GM18499 (cell line): ENCODE results near the gene MS4A6E.
"Not testable (repeated sequence)": the region's sequence is repeated elsewhere in the genome, so short reads cannot be mapped to it uniquely, and the experiment has no call there.

Source experiments
- ATAC-seq: cut with Tn5 transposase; IDR thresholded peaks from one replicate; pipeline ENCODE4 v1.9.1; 2021; ENCODE audit warnings: moderate number of reproducible peaks; ENCODE audit not compliant: insufficient read depth, unreplicated experiment

MS4A6E gene

DNA sequence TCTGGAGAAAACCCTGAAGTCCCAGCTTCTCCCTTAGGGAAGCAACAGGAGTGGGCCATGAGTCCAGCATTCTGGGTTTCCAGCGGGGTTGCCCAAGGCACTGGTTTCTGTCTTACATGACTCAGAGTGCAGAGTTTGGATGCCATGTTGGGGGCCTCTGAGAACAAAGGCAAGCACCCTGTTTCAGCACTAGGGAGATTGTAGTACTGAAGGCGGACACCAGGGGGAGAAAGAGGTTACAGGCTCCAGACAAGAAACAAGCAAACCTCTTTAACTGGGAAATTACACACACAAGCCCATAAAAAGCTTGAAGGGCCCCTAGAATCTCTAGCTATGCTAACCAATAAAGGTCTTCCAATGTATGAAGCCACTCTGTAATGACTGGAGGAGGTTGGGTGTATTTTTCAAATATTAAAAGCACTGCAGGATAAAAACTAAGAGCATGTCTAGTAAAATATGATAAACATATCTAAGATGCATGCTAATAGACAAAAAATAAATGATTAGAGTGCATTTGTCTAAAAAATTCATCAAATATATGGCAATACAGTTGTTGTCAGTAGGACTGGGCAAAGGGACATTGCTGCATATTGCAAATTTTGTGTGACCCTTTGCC lies 7.1 kb downstream of the MS4A6E start:
- ATAC-seq: no peak

DNA sequence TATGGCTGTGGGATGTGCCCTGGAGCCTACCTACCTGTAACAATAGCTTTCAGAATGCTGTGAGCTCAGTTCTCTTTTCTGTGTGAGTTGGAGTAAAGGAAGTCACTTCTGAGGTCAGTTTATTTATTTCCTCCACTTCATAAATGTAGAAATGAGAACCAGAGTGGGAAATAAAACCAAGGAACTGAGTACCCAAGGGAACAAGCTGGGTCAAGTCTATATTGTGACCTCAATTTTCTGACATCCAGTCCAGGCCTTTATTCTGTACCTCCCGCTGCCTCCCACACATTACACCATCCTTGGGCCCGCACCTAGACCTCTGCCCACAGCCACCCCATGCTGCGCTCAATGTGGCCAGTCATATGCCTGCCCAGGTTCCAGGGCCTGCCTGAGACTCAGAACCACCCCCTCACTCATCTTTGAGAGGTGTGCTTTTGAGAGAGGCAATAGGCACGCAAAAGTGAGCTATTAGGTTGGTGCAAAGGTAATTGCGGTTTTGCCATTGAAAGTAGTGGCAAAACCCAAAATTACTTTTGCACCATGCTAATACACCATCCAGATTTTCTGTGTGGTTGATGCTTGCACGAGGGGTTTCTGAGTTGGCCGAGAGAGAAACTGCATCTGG lies 9.8 kb downstream of the MS4A6E start:
- no peak for ATAC-seq

DNA sequence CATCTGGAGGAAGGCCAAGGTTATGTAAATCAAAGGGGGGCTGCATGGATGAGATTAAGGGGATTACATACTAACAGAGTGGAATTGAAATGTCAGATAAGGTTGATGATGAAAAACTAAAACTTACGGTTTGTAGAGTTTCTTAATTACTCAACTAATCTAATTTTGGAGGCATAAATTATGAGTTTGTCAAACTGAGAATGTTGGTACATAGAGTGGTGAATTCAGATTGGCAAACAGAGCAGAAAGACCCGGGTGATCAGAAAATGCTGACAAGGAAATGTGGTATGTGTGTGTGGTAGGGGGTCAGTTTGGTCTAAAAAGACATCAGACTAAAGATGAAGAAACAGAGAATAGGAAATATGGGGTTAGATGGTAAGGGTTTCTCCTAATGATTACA lies 11.0 kb downstream of the MS4A6E start:
- ATAC-seq: no peak

DNA sequence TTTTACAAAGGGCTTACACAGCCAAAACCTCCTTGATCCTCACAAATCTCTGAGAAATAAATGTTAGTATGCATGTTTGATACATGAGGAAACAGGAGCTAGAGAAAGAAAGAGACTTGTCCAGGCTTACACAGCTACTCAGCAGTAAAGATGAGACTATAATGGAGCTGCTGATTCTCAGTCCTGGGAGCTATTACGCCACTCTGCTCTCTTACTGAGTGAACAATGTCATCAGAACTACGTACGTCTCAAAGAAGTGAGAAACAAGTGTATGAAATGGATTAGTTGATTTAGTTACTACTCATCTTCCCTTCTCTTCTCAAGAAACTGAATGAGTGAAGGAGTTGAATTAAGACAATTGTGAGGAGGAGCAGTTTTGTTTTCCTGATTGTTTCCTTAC lies 12.3 kb downstream of the MS4A6E start:
- ATAC-seq: no peak

DNA sequence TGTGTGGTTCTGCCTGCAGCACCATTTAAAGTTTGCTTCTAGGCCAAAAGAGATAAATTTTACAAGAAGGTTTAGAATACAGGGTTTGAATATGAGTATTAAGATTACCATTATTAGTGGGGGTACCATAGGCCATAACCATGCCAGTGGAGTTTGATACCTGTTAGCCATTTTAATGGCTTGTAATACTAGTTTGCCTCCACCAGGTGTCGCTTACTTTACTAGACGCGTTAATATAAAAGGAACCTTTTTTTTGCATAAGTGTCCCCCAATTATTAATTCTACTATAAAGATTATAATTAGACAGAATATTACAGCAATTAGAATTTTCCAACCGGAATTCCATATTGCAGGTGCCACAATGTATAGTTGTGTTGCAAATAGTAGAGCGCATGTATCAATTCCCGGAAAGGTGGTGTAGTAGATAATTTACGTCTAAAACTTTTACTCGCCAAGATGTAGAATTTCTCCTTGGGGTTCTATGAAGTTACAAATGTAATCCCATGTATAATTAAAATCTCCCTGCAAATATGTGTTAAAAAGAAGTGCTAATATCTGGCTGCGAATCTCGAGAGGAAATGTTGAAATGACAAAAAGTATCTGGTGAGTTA lies 16.1 kb downstream of the MS4A6E start:
- no peak for ATAC-seq

DNA sequence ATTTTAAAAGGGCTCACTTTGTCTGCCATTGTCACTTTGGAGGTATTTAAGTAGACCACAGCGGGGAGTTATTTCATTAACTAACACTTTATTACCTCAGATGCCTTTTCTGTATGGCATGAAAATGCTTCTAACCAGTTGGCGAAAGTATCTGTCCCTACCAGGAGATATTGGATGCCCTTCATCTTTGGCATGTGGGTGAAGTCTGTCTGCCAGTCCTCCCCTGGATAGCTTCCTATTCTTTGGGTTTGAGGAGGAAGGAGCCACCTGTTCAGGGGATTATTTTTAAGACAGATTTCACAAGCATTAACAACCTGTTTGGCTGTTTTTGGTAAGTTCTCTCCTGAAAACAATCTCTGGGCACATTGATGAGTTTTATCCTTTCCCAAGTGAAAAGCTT lies 17.1 kb downstream of the MS4A6E start:
- no peak for ATAC-seq

DNA sequence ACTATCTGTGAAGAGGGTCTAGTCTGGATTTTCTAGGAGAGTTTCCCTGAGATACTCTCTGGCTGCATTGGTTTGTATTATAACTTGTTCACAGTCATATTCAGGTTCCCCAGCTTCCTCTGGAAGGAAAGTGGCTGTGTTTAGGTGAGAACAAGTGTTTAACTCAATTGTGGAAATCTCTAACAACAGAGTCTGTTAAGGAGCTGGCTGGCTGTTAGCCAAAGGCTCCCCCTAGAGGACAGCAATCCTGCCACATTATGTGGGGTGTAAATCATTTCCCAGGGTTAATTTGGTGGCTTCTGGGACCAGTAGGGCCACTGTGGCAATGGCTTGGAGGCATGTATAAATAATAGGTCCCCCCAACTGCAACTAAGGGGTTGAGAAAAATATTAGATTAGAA lies 18.4 kb downstream of the MS4A6E start:
- ATAC-seq: no peak

DNA sequence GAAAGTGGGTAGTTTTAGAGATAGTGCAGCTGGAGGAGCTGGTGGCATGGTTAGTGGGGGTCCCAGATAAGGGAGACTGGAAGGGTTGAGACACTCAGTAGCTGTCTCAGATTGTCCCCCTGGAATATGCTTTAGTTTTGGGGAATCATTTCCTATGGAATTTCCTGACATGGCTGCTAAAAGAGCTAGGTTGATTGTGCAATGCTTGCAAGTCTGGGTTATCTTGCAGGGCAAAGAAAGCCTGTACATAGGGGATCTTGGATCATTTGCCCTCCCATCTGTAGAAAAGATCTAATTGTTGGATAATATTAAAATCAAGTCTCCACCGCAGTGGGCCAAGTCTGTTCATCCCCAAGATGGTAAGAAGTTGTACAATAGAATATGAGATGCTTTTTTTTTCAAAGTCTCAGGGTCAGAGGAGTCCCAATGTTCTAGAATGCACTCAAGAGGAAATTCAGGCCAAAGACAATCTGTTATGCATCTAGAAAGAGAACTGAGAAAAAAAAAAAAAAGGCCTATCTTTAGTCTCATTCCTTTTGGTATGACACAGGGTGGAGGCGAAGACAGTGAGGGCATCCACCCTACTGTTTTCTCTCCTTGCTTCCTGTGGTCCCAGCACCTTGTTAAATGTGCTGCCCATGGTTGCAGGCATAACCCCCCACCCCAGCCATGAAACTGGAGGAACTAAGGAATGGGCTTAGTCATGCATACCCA lies 20.2 kb downstream of the MS4A6E start:
- ATAC-seq: no peak

DNA sequence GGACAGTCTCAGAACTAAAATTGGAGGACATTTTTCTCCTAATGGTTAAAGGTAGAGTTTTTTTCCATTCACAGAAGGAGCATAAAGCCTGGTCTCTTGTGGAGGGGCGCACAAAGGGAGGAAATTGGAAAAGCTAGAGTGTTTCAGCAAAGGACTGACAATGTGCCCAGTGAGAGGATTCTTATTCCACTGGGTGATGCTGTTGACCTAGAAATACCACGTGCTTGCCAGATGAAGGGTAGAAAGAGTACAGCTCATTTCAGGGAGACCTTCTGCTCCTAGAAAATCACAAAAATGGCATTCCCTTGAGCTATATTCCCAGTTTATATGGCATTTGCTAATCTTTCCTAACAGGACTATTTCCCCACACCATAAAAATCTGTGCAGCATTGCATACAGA lies 21.1 kb downstream of the MS4A6E start:
- no peak for ATAC-seq

DNA sequence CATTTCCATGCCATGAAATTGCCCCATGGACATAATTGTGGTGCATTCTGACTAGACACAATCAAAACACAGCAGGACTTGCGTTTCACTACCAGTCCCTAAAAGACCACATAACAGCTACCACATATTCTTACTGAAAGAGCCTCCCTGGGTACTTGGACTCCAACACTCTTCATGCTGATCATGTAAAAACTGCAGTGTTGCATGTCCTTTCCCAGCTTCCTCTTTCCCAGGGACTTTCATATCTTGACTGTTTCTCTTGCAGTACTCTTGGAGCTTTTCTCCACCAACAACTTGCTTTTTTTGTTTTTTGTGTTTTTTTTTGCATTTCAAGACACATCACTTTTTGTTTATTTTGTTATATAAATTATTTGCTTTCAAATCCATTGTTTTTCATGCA lies 22.9 kb downstream of the MS4A6E start:
- ATAC-seq: no peak

DNA sequence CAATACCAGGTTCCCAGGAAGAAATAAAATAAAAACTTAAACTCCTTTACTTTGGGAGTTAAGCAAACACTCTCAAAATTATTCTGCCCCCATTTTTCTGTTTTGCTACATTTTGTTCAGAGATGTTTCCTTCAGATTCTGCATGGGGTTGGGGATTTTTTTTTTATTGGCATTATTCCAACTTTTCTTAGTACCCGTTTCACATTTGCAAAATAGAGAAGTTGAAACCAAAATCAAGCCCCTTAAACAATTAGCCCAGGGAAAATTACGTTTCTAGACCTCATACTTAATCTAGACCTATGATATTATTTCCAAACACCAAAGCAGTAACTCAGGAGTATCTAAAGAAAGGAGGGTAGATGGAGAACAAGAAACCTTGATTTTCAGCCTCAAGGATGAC lies 30.7 kb downstream of the MS4A6E start:
- ATAC-seq: no peak

DNA sequence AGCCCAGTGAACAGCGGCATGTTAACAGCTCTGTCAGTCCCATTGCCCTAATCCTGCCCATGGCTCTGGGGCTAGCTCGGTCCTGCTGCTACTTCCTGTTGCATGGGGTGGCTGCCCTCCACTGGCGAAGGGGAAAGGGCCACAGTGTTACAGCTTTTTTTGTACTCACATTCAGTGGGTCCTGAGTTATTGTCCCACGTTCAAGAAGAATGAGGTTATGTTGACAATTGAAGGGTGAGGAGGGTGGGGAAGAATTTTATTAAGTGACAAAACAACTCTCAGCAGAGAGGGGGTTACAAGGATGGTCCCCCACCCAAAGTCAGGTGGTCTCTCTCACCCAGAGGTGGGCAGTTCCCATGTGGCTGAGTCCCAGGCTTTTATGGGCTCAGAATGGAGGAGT lies 33.6 kb downstream of the MS4A6E start:
- no peak for ATAC-seq

DNA sequence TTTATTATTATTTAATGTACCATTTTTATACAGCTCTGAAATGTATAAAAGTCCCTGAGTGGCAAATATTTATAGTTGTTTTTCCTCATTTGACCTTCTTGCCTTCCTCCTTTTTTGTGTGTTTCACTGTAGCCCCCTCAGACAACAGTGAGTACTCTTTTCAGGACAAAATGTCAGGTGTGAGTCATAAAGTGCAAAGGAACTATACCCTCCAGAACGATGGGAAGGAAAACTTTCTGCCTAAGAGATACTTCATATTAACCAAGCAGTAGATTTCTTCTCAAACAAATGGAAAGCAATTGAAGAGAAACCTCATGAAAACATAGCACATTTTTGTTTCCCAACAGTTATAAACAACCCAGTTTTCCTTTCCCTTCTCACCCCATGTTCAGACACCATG lies 35.2 kb downstream of the MS4A6E start:
- no peak for ATAC-seq

DNA sequence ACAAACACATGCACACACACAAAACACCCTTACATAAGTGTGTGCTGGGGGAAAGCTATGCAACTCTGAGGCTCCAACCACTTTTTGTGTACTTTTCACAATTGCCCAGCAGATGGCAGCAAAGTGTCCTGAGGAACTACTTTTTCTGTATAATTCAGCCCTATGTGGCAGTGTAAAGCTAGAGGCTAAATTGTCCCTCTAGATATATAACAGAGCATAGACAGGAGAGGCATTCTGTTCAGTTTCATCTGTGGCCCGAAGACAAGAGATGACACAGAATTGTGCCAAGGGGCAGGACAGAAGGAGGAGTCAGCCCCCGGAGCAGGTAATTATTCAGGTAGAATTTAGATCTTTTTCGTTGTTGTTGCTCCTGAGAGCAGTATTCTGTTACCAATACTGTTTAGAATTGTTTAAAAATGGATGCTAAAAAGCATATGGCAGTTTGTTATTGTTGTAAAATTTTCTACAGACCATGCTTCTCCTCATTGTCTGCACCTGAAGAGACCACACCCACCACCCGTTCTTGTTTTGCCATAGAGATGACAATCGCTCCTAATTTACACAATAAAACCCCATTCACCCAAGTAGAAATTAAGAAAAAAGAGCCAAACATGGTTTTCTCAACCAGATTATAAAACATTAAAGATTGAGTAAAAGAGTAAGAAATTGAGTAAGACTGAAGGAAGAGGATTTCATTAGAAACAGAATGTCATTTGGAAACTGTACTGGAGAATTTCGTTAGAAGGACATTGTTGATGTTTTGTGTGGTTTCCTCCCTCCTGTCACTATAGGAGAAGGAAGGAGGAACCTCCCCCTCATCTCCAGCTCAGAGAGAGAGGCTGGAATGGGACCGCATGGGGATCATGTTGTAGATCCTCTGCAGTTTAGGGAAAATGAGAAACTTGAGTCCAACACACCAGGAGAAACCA lies 36.8 kb downstream of the MS4A6E start:
- no peak for ATAC-seq

DNA sequence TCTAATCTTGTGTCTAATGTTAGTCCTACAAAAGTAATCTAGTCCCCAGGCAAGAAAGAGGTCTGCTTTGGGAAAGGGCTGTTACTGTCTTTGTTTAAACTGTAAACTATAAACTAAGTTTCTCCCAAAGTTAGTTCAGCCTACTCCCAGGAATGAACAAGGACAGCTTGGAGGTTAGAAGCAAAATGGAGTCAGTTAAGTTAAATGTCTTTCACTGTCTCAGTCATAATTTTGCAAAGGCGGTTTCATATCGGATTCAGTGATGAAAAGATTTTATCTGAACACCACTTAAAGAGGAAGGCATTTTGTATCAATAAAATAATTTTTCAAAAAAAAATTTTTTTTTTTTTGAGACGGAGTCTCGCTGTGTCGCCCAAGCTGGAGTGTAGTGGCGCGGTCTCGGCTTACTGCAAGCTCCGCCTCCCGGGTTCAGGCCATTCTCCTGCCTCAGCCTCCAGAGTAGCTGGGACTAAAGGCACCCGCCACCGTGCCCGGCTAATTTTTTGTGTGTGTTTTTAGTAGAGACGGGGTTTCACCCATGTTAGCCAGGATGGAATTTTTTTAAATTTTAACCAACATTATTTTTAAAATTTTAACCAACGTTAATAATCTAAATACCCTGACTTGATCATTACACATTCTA lies 39.3 kb downstream of the MS4A6E start:
- not testable (repeated sequence) for ATAC-seq

DNA sequence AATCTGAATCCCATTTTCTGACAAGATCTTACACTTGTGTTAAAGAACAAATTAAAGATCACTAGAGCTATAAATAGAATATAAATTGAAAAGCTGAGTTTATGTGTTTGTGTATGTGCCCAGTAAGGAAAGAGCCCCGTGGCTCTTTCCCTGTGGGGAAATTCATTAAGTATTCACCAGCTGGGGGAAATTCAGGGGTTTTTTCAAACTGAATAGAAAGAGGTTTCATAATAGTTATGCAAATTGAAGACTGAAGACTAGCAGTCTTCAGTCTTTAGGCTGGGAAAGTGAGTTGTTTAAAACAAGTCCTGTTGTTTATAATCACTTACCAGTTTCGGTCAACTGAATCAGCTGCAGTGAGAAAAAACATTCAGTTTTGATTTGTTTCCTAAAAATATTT lies 40.0 kb downstream of the MS4A6E start:
- ATAC-seq: peak; percentile 73

DNA sequence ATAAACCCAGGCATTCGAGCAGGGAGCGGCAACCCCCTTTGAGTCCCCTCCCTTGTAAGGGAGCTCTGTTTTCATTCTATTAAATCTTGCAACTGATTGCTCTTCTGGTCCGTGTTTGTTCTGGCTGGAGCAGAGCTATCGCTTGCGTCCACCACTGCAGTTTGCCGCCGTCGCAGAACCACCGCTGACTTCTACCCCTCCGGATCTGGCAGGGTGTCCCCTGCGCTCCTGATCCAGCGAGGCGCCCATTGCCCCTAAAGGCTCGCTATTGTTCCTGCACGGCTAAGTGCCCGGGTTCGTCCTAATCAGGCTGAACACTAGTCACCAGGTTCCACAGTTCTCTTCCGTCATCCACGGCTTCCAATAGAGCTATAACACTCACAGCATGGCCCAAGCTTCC lies 40.8 kb downstream of the MS4A6E start:
- ATAC-seq: no peak

DNA sequence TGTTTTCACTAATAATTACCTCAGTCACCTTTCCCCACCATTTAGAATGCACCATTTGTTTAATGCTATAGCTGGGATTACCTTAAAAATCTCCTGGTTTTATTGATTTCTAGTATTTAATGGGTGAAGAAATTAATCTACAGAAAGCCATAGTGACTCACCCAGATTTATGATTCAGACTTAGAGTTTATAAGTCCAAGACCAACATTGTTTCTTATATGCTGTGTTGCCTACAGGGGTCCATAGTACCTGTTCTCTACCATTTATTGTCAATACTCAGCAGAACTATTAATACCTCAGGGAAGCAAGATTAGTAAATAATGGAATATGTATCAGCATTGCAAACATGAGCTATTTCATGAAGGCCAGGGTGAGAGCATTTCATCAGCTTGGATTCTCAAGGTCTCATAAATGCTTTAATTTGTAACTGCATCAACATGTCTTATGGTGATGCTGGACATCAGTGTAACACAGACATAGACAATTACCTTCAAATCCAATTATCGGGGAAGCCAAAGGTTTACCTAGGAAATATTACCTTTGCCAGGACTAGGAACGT lies 43.3 kb downstream of the MS4A6E start:
- ATAC-seq: no peak

DNA sequence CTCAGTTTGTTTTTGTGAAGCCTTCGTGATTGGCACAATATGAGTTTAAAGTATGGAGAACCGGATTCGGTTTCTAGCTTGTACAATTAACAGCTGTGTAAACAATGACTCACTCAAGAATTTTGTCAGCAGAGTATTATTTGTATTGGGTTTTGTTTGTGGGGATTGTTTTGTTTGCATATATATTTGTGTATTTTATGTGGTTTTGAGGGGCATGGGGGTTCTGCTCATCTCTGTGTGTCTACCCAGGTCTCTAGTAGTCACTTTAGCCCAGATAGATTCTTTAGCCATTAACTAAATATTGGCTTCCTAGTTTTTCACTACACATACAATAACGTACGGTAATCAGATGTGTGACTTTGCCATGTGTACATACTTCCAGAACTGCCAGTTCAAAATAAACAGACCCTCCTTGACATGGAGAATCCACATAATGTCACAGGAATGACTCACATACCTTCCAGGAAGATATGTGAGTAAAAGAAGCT lies 43.8 kb downstream of the MS4A6E start:
- no peak for ATAC-seq
